Measurements from ENCODE around the gene BMPR1B. TPM values are rescaled to one million over a fixed set of nuclear protein-coding genes. Genes with fewer than 3 reads are reported as not detected.

The BMPR1B gene
- total RNA-seq, 1 experiment from 2014 or later = 0.35 TPM

DNA sequence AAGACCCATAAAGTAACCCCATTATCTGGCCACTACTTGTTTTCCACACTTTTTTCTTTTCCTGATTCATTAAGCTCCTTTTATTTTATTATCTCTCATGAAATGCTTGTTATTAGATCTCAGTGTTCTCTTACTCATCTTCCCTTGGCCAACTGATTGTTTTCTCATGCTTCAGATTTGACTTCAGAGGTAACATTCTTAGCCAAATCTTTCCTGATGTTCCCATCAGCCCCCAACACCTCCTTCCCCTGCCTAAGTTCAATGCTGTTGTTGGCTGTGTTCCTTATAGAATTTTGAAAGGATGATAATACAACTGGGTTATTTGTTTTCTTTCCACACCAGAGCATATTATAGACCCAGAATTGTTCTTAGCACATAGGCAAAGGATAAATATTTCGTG, 75.6 kb downstream of the BMPR1B start:
- Mint-ChIP-seq H3K27ac (no peak overlapping the region; a peak in 1 of 7 replicates), H3K36me3 (ENCODE audit: insufficient read depth in 1 of 3, low read depth in 3 of 3) (no peaks in the 10 kb centered on the region), H3K9me3 (no peaks in the 10 kb centered on the region), H3K27me3 (ENCODE audit: low read depth) (no peaks in the 10 kb centered on the region), H3K4me3 (no peak overlapping the region), H3K4me1 (peaks cover 4 to 6% of the 10 kb centered on the region in 2 experiments)
- Histone ChIP-seq H3K27me3 (ENCODE audit: insufficient read depth, low read length) (no peaks in the 10 kb centered on the region), H2BK20ac (ENCODE audit: low read depth, low read length, poor library complexity, severe bottlenecking) (no peak overlapping the region), H4K5ac (ENCODE audit: insufficient read length, low read depth, low read length) (no peak overlapping the region), H3K9ac (ENCODE audit: extremely low read depth, insufficient read length, low read length) (no peak overlapping the region), H3K14ac (ENCODE audit: insufficient read depth, low read length) (no peak overlapping the region), H3K4ac (ENCODE audit: low read depth, low read length) (no peak overlapping the region), H3K27ac (ENCODE audit: insufficient read length, low read depth, low read length) (no peak overlapping the region), H3K9me3 (ENCODE audit: control insufficient read depth, low read depth, low read length) (no peaks in the 10 kb centered on the region), H3K23ac (ENCODE audit: insufficient read length, low read depth, low read length) (no peak overlapping the region), H4K91ac (ENCODE audit: insufficient read length, low read depth, low read length) (no peak overlapping the region), H3K4me1 (ENCODE audit: insufficient read depth, low read length) (no peaks in the 10 kb centered on the region), H3T11ph (ENCODE audit: low read length) (no peak overlapping the region), H3K79me1 (ENCODE audit: insufficient read depth, low read depth, low read length, poor library complexity, severe bottlenecking) (no peaks in the 10 kb centered on the region), H2BK15ac (ENCODE audit: low read depth, low read length) (no peak overlapping the region), H3K4me2 (ENCODE audit: insufficient read depth, insufficient read length, low read length) (no peak overlapping the region), H2AK5ac (ENCODE audit: insufficient read length, low read length) (no peak overlapping the region), H3K79me2 (ENCODE audit: insufficient read depth, low read length) (no peaks in the 10 kb centered on the region), H2BK120ac (ENCODE audit: low read depth, low read length, poor library complexity, severe bottlenecking) (no peak overlapping the region), H3K18ac (ENCODE audit: insufficient read length, low read depth, low read length) (no peak overlapping the region), H2AFZ (ENCODE audit: low read length) (no peak overlapping the region), H3K23me2 (ENCODE audit: insufficient read length, low read depth, low read length, poor library complexity, severe bottlenecking) (no peaks in the 10 kb centered on the region), H2BK12ac (ENCODE audit: insufficient read length, low read depth, low read length) (no peak overlapping the region), H4K8ac (replicated peaks; ENCODE audit: insufficient read length, low read depth, low read length) (no peak overlapping the region), H2BK5ac (ENCODE audit: insufficient read length, low read length) (no peak overlapping the region), H4K20me1 (ENCODE audit: control insufficient read depth, insufficient read depth, insufficient read length) (peaks cover 3% of the 10 kb centered on the region), H3K56ac (ENCODE audit: insufficient read length, low read depth, low read length) (no peak overlapping the region)
- TF ChIP-seq, protein P1, sequence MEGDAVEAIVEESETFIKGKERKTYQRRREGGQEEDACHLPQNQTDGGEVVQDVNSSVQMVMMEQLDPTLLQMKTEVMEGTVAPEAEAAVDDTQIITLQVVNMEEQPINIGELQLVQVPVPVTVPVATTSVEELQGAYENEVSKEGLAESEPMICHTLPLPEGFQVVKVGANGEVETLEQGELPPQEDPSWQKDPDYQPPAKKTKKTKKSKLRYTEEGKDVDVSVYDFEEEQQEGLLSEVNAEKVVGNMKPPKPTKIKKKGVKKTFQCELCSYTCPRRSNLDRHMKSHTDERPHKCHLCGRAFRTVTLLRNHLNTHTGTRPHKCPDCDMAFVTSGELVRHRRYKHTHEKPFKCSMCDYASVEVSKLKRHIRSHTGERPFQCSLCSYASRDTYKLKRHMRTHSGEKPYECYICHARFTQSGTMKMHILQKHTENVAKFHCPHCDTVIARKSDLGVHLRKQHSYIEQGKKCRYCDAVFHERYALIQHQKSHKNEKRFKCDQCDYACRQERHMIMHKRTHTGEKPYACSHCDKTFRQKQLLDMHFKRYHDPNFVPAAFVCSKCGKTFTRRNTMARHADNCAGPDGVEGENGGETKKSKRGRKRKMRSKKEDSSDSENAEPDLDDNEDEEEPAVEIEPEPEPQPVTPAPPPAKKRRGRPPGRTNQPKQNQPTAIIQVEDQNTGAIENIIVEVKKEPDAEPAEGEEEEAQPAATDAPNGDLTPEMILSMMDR (conservative IDR thresholded peaks at IDR 0.05) = no peak
- DNase-seq = no peak
- no CpG with 5 or more reads among the region's 1 CpG for whole genome bisulfite sequencing (ENCODE audit: extremely low coverage, insufficient read length, low lambda C conversion rate)

All from H9 (cell line).